Lower leg skin (tissue), 4 donors: ENCODE data around the gene CALHM4. TPM values are rescaled to one million over a fixed set of nuclear protein-coding genes. Genes with fewer than 3 reads are reported as not detected.

Experiments
- DNase-seq, 2 donors: peaks; one replicate each; pipeline ENCODE4 v3.0.0-alpha.2; 2019; ENCODE audit warnings: low spot score in 2 of 2
- H3K4me3 ChIP-seq: fragments of 200-600 bp; sonication (generic); 2 replicates; pipeline ENCODE4 v1.5.1; 2017; ENCODE audit warnings: mild to moderate bottlenecking, low read depth; ENCODE audit not compliant: poor library complexity, severe bottlenecking
- POLR2A ChIP-seq, 2 donors: fragments of 450-650 bp; IDR thresholded peaks; one replicate each; pipeline ENCODE4 v1.6.1; 2016 to 2017; ENCODE audit warnings: antibody characterized with exemption in 2 of 2, mild to moderate bottlenecking in 1 of 2, moderate library complexity in 1 of 2
- WGBS, 2 donors: methylation state at CpG; one replicate each; pipeline ENCODE4 v1.1.5; 2018; 5-methylcytosine and 5-hydroxymethylcytosine counted together
- intact Hi-C: fragments of 100-400 bp; cut with DNase I; formaldehyde crosslinking; loops from one replicate; pipeline ENCODE4 v1.15.0; 2023; ENCODE audit warnings: low total_unique reads
- total RNA-seq, 4 donors: library from RNA; depleted of rRNA; stranded (reverse); fragments of >200 nt; gene quantifications; one replicate each; pipeline ENCODE4 v1.1.0, GENCODE V29; 2016
- TF ChIP-seq, protein P1 (sequence below), 3 donors: fragments of 450-650 bp; IDR thresholded peaks; one replicate each; pipeline ENCODE4 v1.5.1; 2016; ENCODE audit warnings: antibody characterized with exemption in 3 of 3, mild to moderate bottlenecking in 3 of 3, moderate library complexity in 2 of 3

Gene CALHM4
- total RNA-seq, 4 donors from 2014 or later: 4.5 TPM; not detected in 3

DNA sequence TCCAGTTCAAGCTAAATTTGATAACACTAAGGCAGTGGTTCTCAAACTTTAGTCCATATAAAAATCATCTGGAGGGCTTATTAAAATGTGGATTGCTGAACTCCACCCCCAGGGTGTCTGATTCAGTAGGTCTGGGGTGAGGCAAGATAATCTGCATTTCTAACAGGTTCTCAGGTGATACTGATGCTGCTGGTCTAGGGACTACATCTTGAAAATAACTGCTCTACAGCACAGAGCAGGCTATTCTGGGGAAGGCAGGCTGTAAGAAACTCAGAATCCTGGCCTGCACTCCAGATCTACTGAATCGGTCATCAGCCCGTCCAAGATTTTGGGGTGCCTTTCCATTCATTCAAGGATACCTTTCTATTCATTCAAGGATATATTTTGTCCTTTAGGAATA lies 30.7 kb upstream of the CALHM4 start:
- DNase-seq: no peak
- TF ChIP-seq, protein P1, sequence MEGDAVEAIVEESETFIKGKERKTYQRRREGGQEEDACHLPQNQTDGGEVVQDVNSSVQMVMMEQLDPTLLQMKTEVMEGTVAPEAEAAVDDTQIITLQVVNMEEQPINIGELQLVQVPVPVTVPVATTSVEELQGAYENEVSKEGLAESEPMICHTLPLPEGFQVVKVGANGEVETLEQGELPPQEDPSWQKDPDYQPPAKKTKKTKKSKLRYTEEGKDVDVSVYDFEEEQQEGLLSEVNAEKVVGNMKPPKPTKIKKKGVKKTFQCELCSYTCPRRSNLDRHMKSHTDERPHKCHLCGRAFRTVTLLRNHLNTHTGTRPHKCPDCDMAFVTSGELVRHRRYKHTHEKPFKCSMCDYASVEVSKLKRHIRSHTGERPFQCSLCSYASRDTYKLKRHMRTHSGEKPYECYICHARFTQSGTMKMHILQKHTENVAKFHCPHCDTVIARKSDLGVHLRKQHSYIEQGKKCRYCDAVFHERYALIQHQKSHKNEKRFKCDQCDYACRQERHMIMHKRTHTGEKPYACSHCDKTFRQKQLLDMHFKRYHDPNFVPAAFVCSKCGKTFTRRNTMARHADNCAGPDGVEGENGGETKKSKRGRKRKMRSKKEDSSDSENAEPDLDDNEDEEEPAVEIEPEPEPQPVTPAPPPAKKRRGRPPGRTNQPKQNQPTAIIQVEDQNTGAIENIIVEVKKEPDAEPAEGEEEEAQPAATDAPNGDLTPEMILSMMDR (IDR thresholded peaks at IDR 0.05): no peak
- no peak for TF ChIP-seq POLR2A (IDR thresholded peaks at IDR 0.05)
- intact Hi-C loops: no loop called here
- H3K4me3 ChIP-seq: no peak overlapping the region
- WGBS, 2 donors: 89 to 100% methylated on average over 2 of the region's 2 CpGs

DNA sequence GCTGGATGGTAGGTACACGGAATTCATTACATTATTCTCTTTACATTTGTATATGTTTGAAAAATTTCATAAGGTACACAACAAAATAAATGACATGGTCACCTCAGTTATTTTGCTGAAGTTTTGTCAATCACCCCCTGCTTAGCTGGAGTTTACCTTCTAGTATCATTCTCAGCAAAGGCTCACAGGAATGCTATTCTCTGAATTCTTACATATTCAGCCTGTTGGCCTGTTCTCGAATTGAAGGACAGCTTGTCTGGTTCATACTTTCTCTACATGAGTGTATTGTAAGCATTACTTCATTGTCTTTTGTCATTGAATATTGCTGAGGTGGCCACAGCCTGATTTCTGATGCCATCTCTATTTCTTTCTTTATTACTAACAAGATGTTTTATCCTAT lies 29.3 kb upstream of the CALHM4 start:
- no peak overlapping the region for H3K4me3 ChIP-seq
- intact Hi-C loops: no loop called here
- WGBS, 2 donors: 88 to 91% methylated on average over 2 of the region's 2 CpGs
- no peak for TF ChIP-seq POLR2A (IDR thresholded peaks at IDR 0.05)
- TF ChIP-seq, protein P1 (IDR thresholded peaks at IDR 0.05): no peak
- DNase-seq: no peak

DNA sequence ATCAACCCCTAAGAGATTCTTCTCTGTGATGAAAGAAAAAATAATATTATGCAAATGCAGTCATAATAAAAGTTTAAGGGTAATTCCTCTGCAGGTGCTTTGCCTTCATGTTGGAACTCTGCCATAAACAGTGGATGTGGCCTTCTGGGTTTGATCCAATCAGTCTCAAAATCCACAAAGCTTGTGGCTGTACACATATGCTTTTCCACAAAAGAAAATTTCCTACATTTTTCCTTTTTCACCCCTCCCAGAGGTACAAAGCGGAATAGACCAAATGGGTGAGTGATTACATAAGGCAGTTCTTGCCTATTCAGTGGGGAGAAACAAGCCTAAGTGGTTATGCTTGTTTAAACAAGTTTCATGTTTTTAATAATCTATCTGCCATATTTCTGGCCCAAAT lies 25.4 kb upstream of the CALHM4 start:
- no peak overlapping the region for H3K4me3 ChIP-seq
- 53 to 54% methylated on average over 1 of the region's 1 CpG for WGBS, 2 donors
- no peak for TF ChIP-seq POLR2A (IDR thresholded peaks at IDR 0.05)
- TF ChIP-seq, protein P1 (IDR thresholded peaks at IDR 0.05): no peak
- intact Hi-C loops: no loop called here
- DNase-seq: no peak

DNA sequence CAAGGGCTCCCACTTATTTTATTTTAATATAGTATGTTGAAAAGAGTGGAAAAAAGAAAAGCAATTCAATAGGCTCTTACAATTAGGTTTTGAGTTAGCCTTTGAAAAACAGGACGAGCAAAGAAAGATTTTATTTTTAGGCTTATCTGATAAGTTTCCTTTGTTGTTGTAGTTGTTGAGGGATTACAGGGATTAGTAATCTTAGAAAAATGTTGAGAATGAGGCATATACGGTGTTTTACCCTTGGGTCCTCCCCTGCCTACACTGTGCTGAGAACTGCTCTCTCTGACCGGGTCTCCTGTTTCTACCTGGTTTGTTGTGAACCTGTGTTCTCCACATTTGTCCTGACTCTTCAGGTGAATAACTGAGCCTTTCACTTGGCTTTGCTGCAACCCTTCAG lies 24.8 kb upstream of the CALHM4 start:
- no peak for TF ChIP-seq POLR2A (IDR thresholded peaks at IDR 0.05)
- TF ChIP-seq, protein P1 (IDR thresholded peaks at IDR 0.05): no peak
- H3K4me3 ChIP-seq: no peak overlapping the region
- WGBS, 2 donors: 45 to 55% methylated on average over 3 of the region's 3 CpGs
- intact Hi-C loops: no loop called here
- DNase-seq: no peak

DNA sequence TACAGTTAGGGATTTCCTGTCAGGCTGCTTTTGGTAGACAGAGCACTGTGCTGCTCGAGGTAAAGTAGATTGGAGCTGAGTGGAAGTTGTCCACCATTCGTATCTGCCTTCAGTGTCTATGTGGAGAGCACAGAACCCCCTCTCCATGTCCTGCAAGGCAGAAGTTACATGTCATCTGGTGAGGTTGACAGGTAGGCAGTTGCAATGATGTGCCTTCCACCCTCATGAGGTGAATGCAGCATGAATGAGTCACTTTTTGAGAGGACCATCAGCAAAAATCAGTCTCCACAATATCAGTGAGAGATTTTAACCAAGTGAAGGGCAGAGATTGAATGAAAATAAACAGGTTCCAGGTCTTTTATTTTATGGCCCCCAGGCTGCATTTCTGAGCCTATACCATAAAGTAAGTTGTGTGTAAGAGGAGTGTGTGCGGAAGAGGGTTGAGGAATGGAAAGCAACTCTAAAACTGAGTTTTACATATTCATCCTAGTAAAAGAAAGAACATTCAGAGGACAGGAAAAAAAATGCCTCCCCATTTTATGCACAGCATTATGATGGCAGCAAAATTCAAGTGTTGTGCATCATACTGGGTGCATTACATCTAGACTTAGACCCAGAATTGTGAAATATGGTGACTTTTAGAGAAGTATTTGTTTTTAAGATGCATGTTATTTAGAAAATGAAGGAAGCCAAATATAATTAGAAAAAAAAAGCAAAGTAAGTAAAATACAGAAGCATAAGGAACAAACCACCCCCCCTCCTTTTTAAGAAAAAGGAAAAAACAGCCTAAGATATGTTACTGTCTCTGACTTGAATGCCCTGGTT lies 23.9 kb upstream of the CALHM4 start:
- no peak for TF ChIP-seq POLR2A (IDR thresholded peaks at IDR 0.05)
- TF ChIP-seq, protein P1 (IDR thresholded peaks at IDR 0.05): no peak
- H3K4me3 ChIP-seq: no peak overlapping the region
- 79 to 80% methylated on average over 3 of the region's 3 CpGs for WGBS, 2 donors
- intact Hi-C loops: no loop called here
- no peak for DNase-seq

DNA sequence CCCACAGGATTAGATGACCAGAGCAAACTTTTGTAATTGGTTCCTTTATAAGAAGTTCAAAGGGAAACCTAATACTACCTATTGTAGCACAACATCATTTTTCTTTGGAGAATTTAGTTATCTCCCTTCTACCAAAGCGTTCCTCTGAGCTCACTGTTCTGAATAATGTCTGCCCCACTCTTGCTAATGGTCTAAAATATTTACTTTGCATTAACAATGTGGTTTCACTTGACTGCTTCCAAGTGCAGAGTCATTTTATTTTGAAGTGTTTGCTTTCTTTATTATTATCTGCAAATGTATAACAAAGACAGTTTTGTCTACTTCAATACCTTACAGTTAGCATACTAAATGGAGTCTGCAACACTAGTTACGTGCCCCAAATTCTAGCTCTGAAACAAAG lies 23.1 kb upstream of the CALHM4 start:
- intact Hi-C loops: no loop called here
- TF ChIP-seq, protein P1 (IDR thresholded peaks at IDR 0.05): no peak
- TF ChIP-seq POLR2A (IDR thresholded peaks at IDR 0.05): no peak
- H3K4me3 ChIP-seq: no peak overlapping the region
- WGBS, 2 donors: 84 to 92% methylated on average over 2 of the region's 2 CpGs
- no peak for DNase-seq
